HG02642 (cell line): Measurements from ENCODE around the gene ARHGAP11A.

Experiments used
- ATAC-seq: cut with Tn5 transposase; IDR thresholded peaks from one replicate; pipeline ENCODE4 v1.9.1; 2021; ENCODE audit warnings: mild to moderate bottlenecking; ENCODE audit not compliant: unreplicated experiment, poor library complexity

The ARHGAP11A gene

DNA sequence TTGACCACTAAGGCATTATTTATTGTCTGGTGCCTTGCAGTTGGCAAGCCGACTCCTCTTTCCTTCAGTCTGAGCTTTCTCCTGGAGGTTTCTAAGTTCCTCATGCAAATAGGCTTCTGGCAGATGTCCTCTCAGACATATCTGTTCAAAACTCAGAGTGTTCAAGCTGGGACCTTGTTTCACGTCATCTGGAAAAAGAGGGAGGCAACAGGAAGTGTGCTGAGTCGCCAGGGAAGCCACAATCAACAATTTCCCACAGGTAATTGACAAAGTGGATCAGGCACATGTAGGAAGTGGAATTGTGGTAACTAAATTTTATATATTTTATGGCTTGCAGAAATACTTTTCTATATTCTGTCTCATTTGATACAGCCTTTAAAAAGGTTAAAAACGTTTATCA is 40.8 kb downstream of the ARHGAP11A start:
- ATAC-seq = no peak

GRCh38 chr15:32656496-32656895 is 41.2 kb downstream of the ARHGAP11A start:
- no peak for ATAC-seq

- peak; percentile 78 for ATAC-seq
These were observed 42.0 kb downstream of the ARHGAP11A start for GRCh38 chr15:32657198-32657883.

GRCh38 chr15:32657941-32658340 is 42.6 kb downstream of the ARHGAP11A start:
- no peak for ATAC-seq

GRCh38 chr15:32659340-32660155 is 44.2 kb downstream of the ARHGAP11A start:
- ATAC-seq = no peak

GRCh38 chr15:32663671-32664070 is 48.4 kb downstream of the ARHGAP11A start:
- ATAC-seq = no peak

DNA sequence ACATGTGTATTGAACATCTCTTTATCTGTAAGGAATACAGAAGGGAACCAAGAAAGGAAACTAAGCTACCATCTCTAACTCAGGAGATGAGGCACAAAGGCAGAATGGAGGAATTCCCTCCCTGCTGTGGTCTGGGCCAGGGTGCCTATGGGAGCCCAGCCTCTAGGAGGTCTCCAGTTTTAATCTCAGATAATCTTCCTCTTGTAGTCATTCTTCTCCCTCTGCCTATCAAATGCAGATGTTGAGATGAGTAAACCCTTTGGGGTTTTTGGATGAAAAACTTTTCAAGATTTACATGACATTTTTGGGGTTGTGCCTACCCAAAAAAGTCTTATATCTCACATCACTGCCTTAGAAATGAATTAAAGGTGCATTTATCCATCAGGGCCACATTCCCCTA is 49.5 kb downstream of the ARHGAP11A start:
- ATAC-seq = no peak

GRCh38 chr15:32667321-32667720 is 52.0 kb downstream of the ARHGAP11A start:
- ATAC-seq = no peak

GRCh38 chr15:32668942-32669341 is 53.6 kb downstream of the ARHGAP11A start:
- ATAC-seq = no peak

- no peak for ATAC-seq
These were observed 54.8 kb downstream of the ARHGAP11A start for GRCh38 chr15:32669896-32670611.

GRCh38 chr15:32670623-32671022 is 55.3 kb downstream of the ARHGAP11A start:
- no peak for ATAC-seq

- no peak for ATAC-seq
These were observed 56.3 kb downstream of the ARHGAP11A start for GRCh38 chr15:32671339-32672325.

- no peak for ATAC-seq
These were observed 59.4 kb downstream of the ARHGAP11A start for GRCh38 chr15:32674681-32675080.

DNA sequence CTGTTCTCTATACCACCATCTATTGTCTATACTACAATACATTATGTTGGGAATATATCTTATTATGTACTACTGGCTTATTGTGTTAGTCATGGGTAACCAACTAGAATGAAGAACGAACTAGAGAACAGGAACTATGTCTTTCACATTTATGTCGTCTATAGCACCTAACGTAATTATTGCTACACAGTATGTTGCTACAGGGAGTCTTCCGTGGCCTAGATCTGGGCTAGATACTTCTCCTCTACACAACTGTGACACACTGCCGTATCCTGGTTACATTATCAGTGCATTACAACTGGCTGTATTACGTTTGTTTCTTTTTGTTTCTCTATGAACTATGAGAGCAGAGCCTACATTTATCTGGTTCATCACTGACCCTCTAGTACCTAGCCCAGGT is 60.2 kb downstream of the ARHGAP11A start:
- ATAC-seq = no peak

DNA sequence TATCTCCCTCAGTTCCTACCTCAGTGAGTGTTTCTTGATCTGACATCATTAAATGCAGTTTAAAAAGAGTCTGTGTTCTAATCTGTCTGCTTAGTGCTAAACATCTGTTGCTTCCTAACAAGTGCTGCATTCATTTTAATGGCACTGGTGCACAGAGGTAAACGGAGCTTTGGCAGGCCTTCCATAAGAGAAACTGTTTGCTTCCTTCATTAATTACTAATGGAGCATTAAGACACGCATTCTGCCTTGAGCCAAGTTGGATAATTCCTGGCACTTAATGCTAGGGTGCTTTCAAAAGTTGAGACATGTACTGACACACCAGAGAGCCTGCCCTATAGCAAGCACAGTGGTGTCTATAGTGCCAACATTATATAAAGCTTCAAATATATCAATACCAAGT is 60.9 kb downstream of the ARHGAP11A start:
- no peak for ATAC-seq

DNA sequence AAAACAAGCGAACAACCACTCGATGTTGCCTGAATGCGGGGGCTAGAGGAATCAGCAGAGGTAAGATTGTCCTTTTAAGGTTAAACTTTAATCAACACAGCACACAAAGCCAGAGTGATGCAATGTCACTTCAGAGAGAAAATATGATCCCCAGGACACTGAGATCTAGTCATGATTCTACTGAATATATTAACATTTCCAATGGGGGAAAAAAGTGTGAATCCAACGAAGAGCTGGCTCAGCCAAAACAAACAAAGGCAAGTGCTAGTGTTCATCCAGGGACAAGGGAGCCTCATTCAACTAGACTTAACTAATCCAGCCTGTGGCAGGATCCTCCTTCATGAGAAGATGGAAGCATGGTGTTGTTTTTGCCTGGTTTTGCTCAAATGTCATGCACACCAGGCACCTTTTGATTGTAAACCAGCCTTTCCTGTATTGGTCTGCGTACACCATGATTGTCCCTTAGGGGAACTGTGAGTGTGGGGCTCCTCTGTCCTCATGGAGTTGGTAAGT is 62.0 kb downstream of the ARHGAP11A start:
- ATAC-seq = no peak

DNA sequence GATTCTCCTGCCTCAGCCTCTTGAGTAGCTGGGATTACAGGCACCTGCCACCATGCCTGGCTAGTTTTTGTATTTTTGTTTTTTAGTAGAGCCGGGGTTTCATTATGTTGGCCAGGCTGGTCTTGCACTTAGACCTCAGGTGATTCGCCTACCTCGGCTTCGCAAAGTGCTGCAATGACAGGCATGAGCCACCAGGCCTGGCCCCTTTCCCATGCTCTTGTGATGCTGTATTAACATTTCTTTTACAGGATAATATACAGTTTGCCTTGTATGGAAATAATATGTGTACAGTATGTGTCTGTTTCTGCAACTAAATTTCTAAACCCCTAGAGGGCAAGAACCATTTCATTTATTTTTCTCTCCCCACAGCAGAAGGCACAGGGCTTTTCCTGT is 64.0 kb downstream of the ARHGAP11A start:
- ATAC-seq = no peak

DNA sequence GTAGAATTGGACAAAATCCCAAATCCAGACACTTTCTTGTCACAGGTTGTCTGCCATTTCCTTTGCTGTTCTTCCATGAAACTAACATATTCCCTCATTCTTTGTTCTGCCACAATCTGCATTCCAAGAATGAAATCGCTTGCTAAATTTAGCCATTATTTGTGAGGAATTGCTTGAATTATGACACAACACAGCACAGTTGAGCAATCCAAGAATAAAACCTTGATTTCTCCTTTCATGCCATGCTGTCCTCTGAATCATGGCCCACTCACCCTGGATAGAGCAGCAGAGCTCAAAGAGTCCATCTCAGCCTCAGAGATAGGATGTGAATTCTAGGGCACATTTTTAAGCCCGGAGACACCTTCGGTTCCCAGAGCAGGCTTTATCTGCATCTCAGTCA is 67.3 kb downstream of the ARHGAP11A start:
- no peak for ATAC-seq

GRCh38 chr15:32682977-32683630 is 67.8 kb downstream of the ARHGAP11A start:
- ATAC-seq = no peak
